Thyroid gland (tissue), 4 donors: Measurements from ENCODE around the gene GZMA.
"Not testable (repeated sequence)": the region's sequence is repeated elsewhere in the genome, so short reads cannot be mapped to it uniquely, and the experiment has no call there.

Experiments
- POLR2A ChIP-seq, 2 donors: fragments of 450-650 bp; IDR thresholded peaks; one replicate each; pipeline ENCODE4 v1.6.1; 2017; ENCODE audit warnings: antibody characterized with exemption in 2 of 2, mild to moderate bottlenecking in 2 of 2, moderate library complexity in 1 of 2
- TF ChIP-seq, protein P1 (sequence below), 6 experiments: fragments of 200-600 bp in 3 of 6; fragments of 450-650 bp in 3 of 6; sonication (generic) in 3 of 6; IDR thresholded peaks; one replicate each; pipeline ENCODE4 v1.5.1; 2016 to 2019; ENCODE audit warnings: antibody characterized with exemption in 6 of 6, mild to moderate bottlenecking in 2 of 6, inconsistent platforms in 1 of 6, moderate library complexity in 1 of 6

DNA sequence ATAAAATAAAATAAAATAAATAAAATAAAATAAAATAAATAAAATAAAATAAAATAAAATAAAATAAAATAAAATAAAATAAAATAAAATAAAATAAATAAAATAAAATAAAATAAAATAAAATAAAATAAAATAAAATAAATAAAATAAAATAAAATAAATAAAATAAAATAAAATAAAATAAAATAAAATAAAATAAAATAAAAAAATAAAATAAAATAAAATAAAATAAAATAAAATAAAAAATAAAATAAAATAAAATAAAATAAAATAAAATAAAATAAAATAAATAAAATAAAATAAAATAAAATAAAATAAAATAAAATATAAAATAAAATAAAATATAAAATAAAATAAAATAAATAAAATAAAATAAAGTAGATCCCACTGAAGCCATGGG, 3.5 kb downstream of the GZMA start:
- TF ChIP-seq, protein P1, sequence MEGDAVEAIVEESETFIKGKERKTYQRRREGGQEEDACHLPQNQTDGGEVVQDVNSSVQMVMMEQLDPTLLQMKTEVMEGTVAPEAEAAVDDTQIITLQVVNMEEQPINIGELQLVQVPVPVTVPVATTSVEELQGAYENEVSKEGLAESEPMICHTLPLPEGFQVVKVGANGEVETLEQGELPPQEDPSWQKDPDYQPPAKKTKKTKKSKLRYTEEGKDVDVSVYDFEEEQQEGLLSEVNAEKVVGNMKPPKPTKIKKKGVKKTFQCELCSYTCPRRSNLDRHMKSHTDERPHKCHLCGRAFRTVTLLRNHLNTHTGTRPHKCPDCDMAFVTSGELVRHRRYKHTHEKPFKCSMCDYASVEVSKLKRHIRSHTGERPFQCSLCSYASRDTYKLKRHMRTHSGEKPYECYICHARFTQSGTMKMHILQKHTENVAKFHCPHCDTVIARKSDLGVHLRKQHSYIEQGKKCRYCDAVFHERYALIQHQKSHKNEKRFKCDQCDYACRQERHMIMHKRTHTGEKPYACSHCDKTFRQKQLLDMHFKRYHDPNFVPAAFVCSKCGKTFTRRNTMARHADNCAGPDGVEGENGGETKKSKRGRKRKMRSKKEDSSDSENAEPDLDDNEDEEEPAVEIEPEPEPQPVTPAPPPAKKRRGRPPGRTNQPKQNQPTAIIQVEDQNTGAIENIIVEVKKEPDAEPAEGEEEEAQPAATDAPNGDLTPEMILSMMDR (IDR thresholded peaks at IDR 0.05): not testable (repeated sequence)
- TF ChIP-seq POLR2A (IDR thresholded peaks at IDR 0.05): not testable (repeated sequence)
